ENCODE measurements around the gene ACOXL. TPM values are rescaled to one million over a fixed set of nuclear protein-coding genes. Genes with fewer than 3 reads are reported as not detected.

The ACOXL gene
- polyA plus RNA-seq, 3 donors, result 0.35 TPM; not detected in 2

GRCh38 chr2:111145951-111146350 lies 413.6 kb downstream of the ACOXL start:
- peaks cover 31% of the 10 kb centered on the region for H3K79me2 ChIP-seq (ENCODE audit: insufficient read depth, low read length)
- Mint-ChIP-seq H3K27ac (no peak overlapping the region), H3K9me3 (peaks cover 0 to 2% (median 0%) of the 10 kb centered on the region in 7 donors)

GRCh38 chr2:111148225-111148873 lies 416.0 kb downstream of the ACOXL start:
- Histone ChIP-seq H3K4me1 (ENCODE audit: control insufficient read depth in 1 of 2, insufficient read depth in 2 of 2, low read length in 2 of 2) (peaks cover 0 to 12% of the 10 kb centered on the region in 2 donors), H2AFZ (ENCODE audit: insufficient read depth, low read depth, low read length, poor library complexity, severe bottlenecking) (no peak overlapping the region), H3K36me3 (replicated peaks in 1 of 2; ENCODE audit: control insufficient read depth in 1 of 2, insufficient read depth in 2 of 2, low read length in 2 of 2) (peaks cover 36 to 84% of the 10 kb centered on the region in 2 donors), H3K4me3 (replicated peaks in 1 of 3; ENCODE audit: low read depth in 2 of 3, low read length in 3 of 3) (no peak overlapping the region), H4K20me1 (ENCODE audit: insufficient read depth, low read length) (peaks cover 98% of the 10 kb centered on the region), H3K9ac (ENCODE audit: insufficient read depth, low read length, poor library complexity, severe bottlenecking) (no peak overlapping the region), H3K27me3 (ENCODE audit: control insufficient read depth in 2 of 2, insufficient read depth in 2 of 2, low read length in 2 of 2) (no peaks in the 10 kb centered on the region), H3K9me3 (replicated peaks in 1 of 2; ENCODE audit: control insufficient read depth in 1 of 2, insufficient read depth in 1 of 2, low read length in 2 of 2) (no peaks in the 10 kb centered on the region), H3K27ac (ENCODE audit: low read depth in 1 of 2, low read length in 2 of 2) (peak overlapping the region in 1 of 2 donors; percentile 50), H3K4me2 (replicated peaks; ENCODE audit: extremely low read depth, low read length, poor library complexity, severe bottlenecking) (peak overlapping the region; percentile 29), H3K79me2 (ENCODE audit: insufficient read depth, low read length) (peaks cover 26% of the 10 kb centered on the region)
- peak overlapping the region in 5 of 7 donors; percentile 2 to 78 (median 40) for H3K27ac Mint-ChIP-seq
- H3K4me3 Mint-ChIP-seq, result no peak overlapping the region
- peaks cover 70 to 74% of the 10 kb centered on the region in 2 donors for H3K36me3 Mint-ChIP-seq
- 100% methylated on average over 1 of the region's 3 CpGs for WGBS (ENCODE audit: insufficient coverage)
- intact Hi-C loops (cut with micrococcal nuclease), result no loop called here
- DNase-seq, result no peak
- H3K27me3 Mint-ChIP-seq (ENCODE audit: low read depth in 3 of 3), result peaks cover 0 to 3% (median 0%) of the 10 kb centered on the region in 3 donors
- TF ChIP-seq CTCF (IDR thresholded peaks at IDR 0.05), result no peak
- peaks cover 0 to 2% (median 0%) of the 10 kb centered on the region in 7 donors for H3K9me3 Mint-ChIP-seq
- H3K4me1 Mint-ChIP-seq, result peaks cover 18% of the 10 kb centered on the region

More at GRCh38 chr2:111145951-111146350, 413.6 kb downstream of the ACOXL start:
- no peaks in the 10 kb centered on the region for H3K9me3 ChIP-seq (replicated peaks in 1 of 2; ENCODE audit: control insufficient read depth in 1 of 2, insufficient read depth in 1 of 2, low read length in 2 of 2)
- no peak overlapping the region for H3K27ac ChIP-seq (ENCODE audit: low read depth in 1 of 2, low read length in 2 of 2)
- H3K27me3 ChIP-seq (ENCODE audit: control insufficient read depth in 2 of 2, insufficient read depth in 2 of 2, low read length in 2 of 2), result no peaks in the 10 kb centered on the region
- H4K20me1 ChIP-seq (ENCODE audit: insufficient read depth, low read length), result peaks cover 93% of the 10 kb centered on the region
- DNase-seq, result no peak
- Mint-ChIP-seq H3K27me3 (ENCODE audit: low read depth in 3 of 3) (peaks cover 0 to 4% (median 0%) of the 10 kb centered on the region in 3 donors), H3K4me3 (no peak overlapping the region), H3K4me1 (peaks cover 18% of the 10 kb centered on the region), H3K36me3 (peaks cover 65 to 69% of the 10 kb centered on the region in 2 donors)
- peaks cover 18 to 77% of the 10 kb centered on the region in 2 donors for H3K36me3 ChIP-seq (replicated peaks in 1 of 2; ENCODE audit: control insufficient read depth in 1 of 2, insufficient read depth in 2 of 2, low read length in 2 of 2)
- intact Hi-C loops (cut with micrococcal nuclease), result no loop called here
- H3K4me3 ChIP-seq (replicated peaks in 1 of 3; ENCODE audit: low read depth in 2 of 3, low read length in 3 of 3), result no peak overlapping the region
- TF ChIP-seq CTCF (IDR thresholded peaks at IDR 0.05), result no peak
- peaks cover 0 to 12% of the 10 kb centered on the region in 2 donors for H3K4me1 ChIP-seq (ENCODE audit: control insufficient read depth in 1 of 2, insufficient read depth in 2 of 2, low read length in 2 of 2)
- H2AFZ ChIP-seq (ENCODE audit: insufficient read depth, low read depth, low read length, poor library complexity, severe bottlenecking), result no peak overlapping the region
- no peak overlapping the region for H3K9ac ChIP-seq (ENCODE audit: insufficient read depth, low read length, poor library complexity, severe bottlenecking)
- no peak overlapping the region for H3K4me2 ChIP-seq (replicated peaks; ENCODE audit: extremely low read depth, low read length, poor library complexity, severe bottlenecking)
- WGBS (ENCODE audit: insufficient coverage), result no CpG with 5 or more reads among the region's 2 CpGs
